Neural progenitor cell (in vitro differentiated cells): ENCODE data around the gene DRG2. TPM values are rescaled to one million over a fixed set of nuclear protein-coding genes. Genes with fewer than 3 reads are reported as not detected.

Source experiments
- DNase-seq: peaks from one replicate; pipeline ENCODE4 v3.0.0-alpha.2; 2016; ENCODE audit warnings: low spot score
- H2AFZ ChIP-seq: fragments of 200-600 bp; sonication (generic); replicated peaks from 2 replicates; pipeline ENCODE4 v1.6.1; 2016; ENCODE audit warnings: antibody characterized with exemption
- H3F3A ChIP-seq: fragments of 200-600 bp; sonication (generic); 2 replicates; pipeline ENCODE4 v1.6.1; 2016; ENCODE audit warnings: antibody characterized with exemption, low read depth
- H3K27ac ChIP-seq: fragments of 200-600 bp; sonication (generic); 2 replicates; pipeline ENCODE4 v1.5.1; 2016; ENCODE audit warnings: mild to moderate bottlenecking
- H3K27me3 ChIP-seq: fragments of 200-600 bp; sonication (generic); 2 replicates; pipeline ENCODE4 v1.6.1; 2016; ENCODE audit warnings: mild to moderate bottlenecking, moderate library complexity
- H3K36me3 ChIP-seq: fragments of 200-600 bp; sonication (generic); 2 replicates; pipeline ENCODE4 v1.5.1; 2016
- H3K4me1 ChIP-seq: fragments of 200-600 bp; sonication (generic); 2 replicates; pipeline ENCODE4 v1.6.1; 2016; ENCODE audit warnings: mixed run types
- H3K4me2 ChIP-seq: fragments of 200-600 bp; sonication (generic); 2 replicates; pipeline ENCODE4 v1.6.1; 2016
- H3K4me3 ChIP-seq: fragments of 200-600 bp; sonication (generic); 2 replicates; pipeline ENCODE4 v1.5.1; 2016
- H3K79me2 ChIP-seq: fragments of 200-600 bp; sonication (generic); 2 replicates; pipeline ENCODE4 v1.6.1; 2016; ENCODE audit warnings: low read depth
- H3K9ac ChIP-seq: fragments of 200-600 bp; sonication (generic); 2 replicates; pipeline ENCODE4 v1.6.1; 2016
- H3K9me3 ChIP-seq: fragments of 200-600 bp; sonication (generic); 2 replicates; pipeline ENCODE4 v1.5.1; 2016; ENCODE audit warnings: low read depth
- H4K20me1 ChIP-seq: fragments of 200-600 bp; sonication (generic); 2 replicates; pipeline ENCODE4 v1.6.1; 2016; ENCODE audit warnings: low read depth
- H3K27ac Mint-ChIP-seq: 3 replicates; pipeline ENCODE4 v1.8.0; 2021; ENCODE audit warnings: mixed read lengths
- H3K27me3 Mint-ChIP-seq: 2 replicates; pipeline ENCODE4 v1.8.0; 2022; ENCODE audit warnings: low read depth, mild to moderate bottlenecking, inconsistent platforms, moderate library complexity, mixed read lengths; ENCODE audit not compliant: insufficient read depth
- H3K36me3 Mint-ChIP-seq: 3 replicates; pipeline ENCODE4 v1.8.0; 2021; ENCODE audit warnings: mixed read lengths
- H3K4me1 Mint-ChIP-seq: 3 replicates; pipeline ENCODE4 v1.8.0; 2021; ENCODE audit warnings: mixed read lengths
- H3K4me3 Mint-ChIP-seq: 3 replicates; pipeline ENCODE4 v1.8.0; 2021; ENCODE audit warnings: mild to moderate bottlenecking, moderate library complexity, mixed read lengths
- H3K9me3 Mint-ChIP-seq: 3 replicates; pipeline ENCODE4 v1.8.0; 2020; ENCODE audit warnings: mixed read lengths
- CTCF ChIP-seq: fragments of 200-600 bp; sonication (generic); IDR thresholded peaks from 2 replicates; pipeline ENCODE4 v1.5.1; 2017; ENCODE audit warnings: antibody characterized with exemption, mild to moderate bottlenecking
- EZH2 ChIP-seq: fragments of 200-600 bp; sonication (generic); IDR thresholded peaks from 2 replicates; pipeline ENCODE4 v1.6.1; 2017; ENCODE audit warnings: antibody characterized with exemption, mild to moderate bottlenecking, moderate library complexity
- EZH2phosphoT487 ChIP-seq: fragments of 200-600 bp; sonication (generic); IDR thresholded peaks from 2 replicates; pipeline ENCODE4 v1.6.1; 2017; ENCODE audit warnings: antibody characterized with exemption
- total RNA-seq: library from RNA; depleted of rRNA; stranded (reverse); fragments of >200 nt; gene quantifications from 2 replicates; pipeline ENCODE4 v1.2.3, GENCODE V29; 2015; ENCODE audit warnings: low replicate concordance

The DRG2 gene
- total RNA-seq, 1 donor from 2014 or later, result 24.8 TPM

GRCh38 chr17:18143044-18143936 is 55.5 kb downstream of the DRG2 start:
- DNase-seq, result peak; percentile 81
- no peak overlapping the region for H3K4me3 ChIP-seq
- H3K4me1 ChIP-seq, result peaks cover 3% of the 10 kb centered on the region
- no peaks in the 10 kb centered on the region for H3K9me3 Mint-ChIP-seq
- no peaks in the 10 kb centered on the region for H3K9me3 ChIP-seq
- no peak overlapping the region for H3K4me2 ChIP-seq
- no peaks in the 10 kb centered on the region for H3K36me3 ChIP-seq
- peaks cover 2% of the 10 kb centered on the region for H3K27me3 Mint-ChIP-seq
- no peak for TF ChIP-seq EZH2
- peak; percentile 66 for TF ChIP-seq CTCF
- H3K27me3 ChIP-seq, result no peaks in the 10 kb centered on the region
- H3K27ac Mint-ChIP-seq, result peak overlapping the region; percentile 34
- H3K27ac ChIP-seq, result no peak overlapping the region
- H3K4me3 Mint-ChIP-seq, result peak overlapping the region; percentile 4
- no peaks in the 10 kb centered on the region for H3K79me2 ChIP-seq
- peaks cover 6% of the 10 kb centered on the region for H3F3A ChIP-seq
- H4K20me1 ChIP-seq, result no peaks in the 10 kb centered on the region
- peak overlapping the region; percentile 93 for H2AFZ ChIP-seq
- H3K36me3 Mint-ChIP-seq, result no peaks in the 10 kb centered on the region
- H3K4me1 Mint-ChIP-seq, result peaks cover 10% of the 10 kb centered on the region
- no peak overlapping the region for H3K9ac ChIP-seq

GRCh38 chr17:18144261-18144660 is 56.5 kb downstream of the DRG2 start:
- Mint-ChIP-seq H3K36me3 (no peaks in the 10 kb centered on the region), H3K27ac (no peak overlapping the region)
- TF ChIP-seq EZH2phosphoT487 (no peak), CTCF (no peak), EZH2 (no peak)

GRCh38 chr17:18144855-18145254 is 57.1 kb downstream of the DRG2 start:
- DNase-seq, result no peak
- H3K9me3 ChIP-seq, result no peaks in the 10 kb centered on the region
- Mint-ChIP-seq H3K4me3 (no peak overlapping the region), H3K4me1 (peaks cover 10% of the 10 kb centered on the region), H3K9me3 (no peaks in the 10 kb centered on the region), H3K27me3 (peaks cover 2% of the 10 kb centered on the region), H3K36me3 (no peaks in the 10 kb centered on the region), H3K27ac (peak overlapping the region; percentile 25)
- no peak overlapping the region for H2AFZ ChIP-seq
- peaks cover 6% of the 10 kb centered on the region for H3F3A ChIP-seq
- H3K4me2 ChIP-seq, result no peak overlapping the region
- no peaks in the 10 kb centered on the region for H3K36me3 ChIP-seq
- no peaks in the 10 kb centered on the region for H4K20me1 ChIP-seq
- no peaks in the 10 kb centered on the region for H3K79me2 ChIP-seq
- H3K9ac ChIP-seq, result no peak overlapping the region
- TF ChIP-seq EZH2phosphoT487 (no peak), CTCF (no peak), EZH2 (no peak)
- H3K4me3 ChIP-seq, result no peak overlapping the region
- H3K27me3 ChIP-seq, result no peaks in the 10 kb centered on the region
- no peak overlapping the region for H3K27ac ChIP-seq
- H3K4me1 ChIP-seq, result peaks cover 3% of the 10 kb centered on the region

More at GRCh38 chr17:18144261-18144660, 56.5 kb downstream of the DRG2 start:
- no peak for DNase-seq
- Histone ChIP-seq H3F3A (peaks cover 6% of the 10 kb centered on the region), H3K4me1 (peaks cover 3% of the 10 kb centered on the region), H3K4me2 (no peak overlapping the region), H3K4me3 (no peak overlapping the region), H3K36me3 (no peaks in the 10 kb centered on the region), H3K27ac (no peak overlapping the region), H3K9me3 (no peaks in the 10 kb centered on the region), H3K9ac (no peak overlapping the region), H4K20me1 (no peaks in the 10 kb centered on the region), H3K79me2 (no peaks in the 10 kb centered on the region), H3K27me3 (no peaks in the 10 kb centered on the region), H2AFZ (no peak overlapping the region)
- Mint-ChIP-seq H3K4me3 (no peak overlapping the region), H3K4me1 (peaks cover 9% of the 10 kb centered on the region), H3K9me3 (no peaks in the 10 kb centered on the region), H3K27me3 (peaks cover 2% of the 10 kb centered on the region)
